ENCODE data around the gene CCDC187. TPM values are rescaled to one million over a fixed set of nuclear protein-coding genes. Genes with fewer than 3 reads are reported as not detected.

CCDC187 gene
- total RNA-seq, 4 donors from 2014 or later = 0.40 to 1.1 (median 0.41) TPM; not detected in 1

DNA sequence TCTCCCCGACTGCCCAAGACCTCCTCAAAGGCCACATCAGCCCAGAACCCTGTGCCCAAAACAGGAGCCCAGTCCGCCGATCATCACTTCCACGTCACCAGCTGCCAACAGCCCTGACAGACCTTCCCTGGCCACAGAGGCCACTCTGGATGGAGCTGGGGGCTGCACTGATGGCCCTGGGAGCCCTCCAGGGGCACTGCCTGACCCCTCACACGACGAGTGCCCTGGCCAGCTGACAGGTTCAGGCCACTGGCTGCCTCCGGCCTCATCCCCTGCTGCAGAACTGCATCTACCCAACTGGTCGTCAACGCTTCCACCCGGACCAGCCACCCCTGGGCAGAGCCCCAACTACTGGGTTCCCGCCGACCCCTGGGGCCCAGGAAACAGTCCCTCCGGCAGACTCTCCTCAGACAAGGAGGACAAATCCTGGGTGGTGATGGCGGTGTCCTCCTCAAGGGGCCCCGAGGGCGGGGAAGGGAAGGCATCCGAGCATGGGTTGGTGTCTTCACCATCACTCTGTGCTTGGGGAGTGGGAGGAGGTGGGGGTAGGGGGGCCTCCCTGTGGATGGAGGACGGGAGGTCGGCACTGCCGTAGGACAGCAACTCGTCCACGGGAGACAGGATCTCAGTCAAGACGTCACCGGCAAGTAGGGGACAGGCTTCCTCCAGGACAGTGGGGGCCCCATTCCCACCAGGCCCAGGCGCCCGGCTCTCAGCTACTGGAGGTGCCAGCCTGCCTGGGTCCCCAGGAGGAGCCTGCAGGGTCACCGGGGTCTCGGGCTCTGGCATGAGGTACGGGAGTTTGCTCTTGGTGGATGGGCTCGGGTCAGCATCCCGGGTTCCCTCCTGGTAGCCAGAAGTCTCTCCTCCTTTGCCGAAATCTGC is 50.4 kb downstream of the CCDC187 start:
- intact Hi-C loops (cut with DNase I; ENCODE audit: low total_unique reads) (no loop called here), in situ Hi-C loops (cut with MboI; ENCODE audit: low pct_ligation_motif_present in 1 of 4, low pct_unique_long_range_greater_than_20kb in 1 of 4, low sequenced_read_pairs in 3 of 4) (no loop called here)
- Histone ChIP-seq H3K4me1 (no peaks in the 10 kb centered on the region), H3K9me3 (no peaks in the 10 kb centered on the region), H3K36me3 (no peaks in the 10 kb centered on the region), H3K27ac (no peak overlapping the region), H3K4me3 (no peak overlapping the region), H3K27me3 (peaks cover 47% of the 10 kb centered on the region)
- DNase-seq = no peak
- WGBS, 2 donors (ENCODE audit: low coverage in 1 of 2) = 78% methylated on average over 32 of the region's 32 CpGs; no CpG with 5 or more reads in 1 of the 2 donors
- TF ChIP-seq POLR2A (IDR thresholded peaks at IDR 0.05) (no peak), POLR2AphosphoS5 (IDR thresholded peaks at IDR 0.05) (no peak), EP300 (IDR thresholded peaks at IDR 0.05; ENCODE audit: low read depth) (no peak)
- TF ChIP-seq, protein P1, sequence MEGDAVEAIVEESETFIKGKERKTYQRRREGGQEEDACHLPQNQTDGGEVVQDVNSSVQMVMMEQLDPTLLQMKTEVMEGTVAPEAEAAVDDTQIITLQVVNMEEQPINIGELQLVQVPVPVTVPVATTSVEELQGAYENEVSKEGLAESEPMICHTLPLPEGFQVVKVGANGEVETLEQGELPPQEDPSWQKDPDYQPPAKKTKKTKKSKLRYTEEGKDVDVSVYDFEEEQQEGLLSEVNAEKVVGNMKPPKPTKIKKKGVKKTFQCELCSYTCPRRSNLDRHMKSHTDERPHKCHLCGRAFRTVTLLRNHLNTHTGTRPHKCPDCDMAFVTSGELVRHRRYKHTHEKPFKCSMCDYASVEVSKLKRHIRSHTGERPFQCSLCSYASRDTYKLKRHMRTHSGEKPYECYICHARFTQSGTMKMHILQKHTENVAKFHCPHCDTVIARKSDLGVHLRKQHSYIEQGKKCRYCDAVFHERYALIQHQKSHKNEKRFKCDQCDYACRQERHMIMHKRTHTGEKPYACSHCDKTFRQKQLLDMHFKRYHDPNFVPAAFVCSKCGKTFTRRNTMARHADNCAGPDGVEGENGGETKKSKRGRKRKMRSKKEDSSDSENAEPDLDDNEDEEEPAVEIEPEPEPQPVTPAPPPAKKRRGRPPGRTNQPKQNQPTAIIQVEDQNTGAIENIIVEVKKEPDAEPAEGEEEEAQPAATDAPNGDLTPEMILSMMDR (IDR thresholded peaks at IDR 0.05) = no peak

DNA sequence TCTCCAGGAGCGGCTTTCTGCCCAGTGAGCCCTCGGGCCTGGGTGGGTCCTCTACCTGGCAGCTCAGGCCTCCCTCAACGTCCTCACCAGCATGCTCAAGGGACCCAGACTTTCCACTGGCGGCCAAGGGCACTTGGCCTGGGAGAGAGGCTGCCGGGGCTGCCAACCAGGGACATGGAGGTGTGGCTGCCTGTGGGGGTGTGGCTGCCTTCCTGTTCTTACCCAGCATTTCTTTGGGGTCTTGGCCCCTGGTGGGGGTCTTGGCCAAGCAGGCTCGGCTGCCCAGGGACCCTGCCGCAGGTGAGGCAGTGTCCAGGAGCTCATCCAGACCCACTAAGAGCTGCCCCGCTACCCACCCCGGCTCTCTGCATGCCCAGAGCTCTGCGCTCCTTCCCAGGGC is 51.0 kb downstream of the CCDC187 start:
- in situ Hi-C loops (cut with MboI; ENCODE audit: low pct_ligation_motif_present in 1 of 4, low pct_unique_long_range_greater_than_20kb in 1 of 4, low sequenced_read_pairs in 3 of 4) = no loop called here
- H3K36me3 ChIP-seq = no peaks in the 10 kb centered on the region
- intact Hi-C loops (cut with DNase I; ENCODE audit: low total_unique reads) = no loop called here
- H3K4me3 ChIP-seq = no peak overlapping the region
- H3K27ac ChIP-seq = no peak overlapping the region
- DNase-seq = no peak
- H3K9me3 ChIP-seq = no peaks in the 10 kb centered on the region
- WGBS, 2 donors (ENCODE audit: low coverage in 1 of 2) = 90% methylated on average over 10 of the region's 10 CpGs; no CpG with 5 or more reads in 1 of the 2 donors
- TF ChIP-seq POLR2AphosphoS5 (IDR thresholded peaks at IDR 0.05) (no peak), POLR2A (IDR thresholded peaks at IDR 0.05) (no peak), EP300 (IDR thresholded peaks at IDR 0.05; ENCODE audit: low read depth) (no peak)
- TF ChIP-seq, protein P1 (IDR thresholded peaks at IDR 0.05) = no peak
- peaks cover 47% of the 10 kb centered on the region for H3K27me3 ChIP-seq
- H3K4me1 ChIP-seq = no peaks in the 10 kb centered on the region

DNA sequence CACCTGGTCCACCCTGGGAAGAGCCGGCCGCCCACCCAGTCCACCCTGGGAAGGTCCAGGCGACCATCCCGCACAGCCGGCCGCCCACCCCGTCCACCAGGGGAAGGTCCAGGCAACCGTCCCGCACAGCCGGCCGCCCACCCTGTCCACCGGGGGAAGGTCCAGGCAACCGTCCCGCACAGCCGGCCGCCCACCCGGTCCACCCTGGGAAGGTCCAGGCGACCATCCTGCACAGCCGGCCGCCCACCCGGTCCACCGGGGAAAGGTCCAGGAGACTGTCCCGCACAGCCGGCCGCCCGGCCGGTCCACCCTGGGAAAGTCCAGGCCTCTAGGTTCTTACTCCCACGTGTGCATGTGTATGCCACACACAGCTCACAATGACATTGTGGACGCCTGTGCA is 51.6 kb downstream of the CCDC187 start:
- in situ Hi-C loops (cut with MboI; ENCODE audit: low pct_ligation_motif_present in 1 of 4, low pct_unique_long_range_greater_than_20kb in 1 of 4, low sequenced_read_pairs in 3 of 4) (no loop called here), intact Hi-C loops (cut with DNase I; ENCODE audit: low total_unique reads) (no loop called here)
- no peaks in the 10 kb centered on the region for H3K4me1 ChIP-seq
- TF ChIP-seq POLR2A (IDR thresholded peaks at IDR 0.05) = no peak
- TF ChIP-seq POLR2AphosphoS5 (IDR thresholded peaks at IDR 0.05) = no peak
- no peak for TF ChIP-seq EP300 (IDR thresholded peaks at IDR 0.05; ENCODE audit: low read depth)
- TF ChIP-seq, protein P1 (IDR thresholded peaks at IDR 0.05) = no peak
- DNase-seq = no peak
- H3K4me3 ChIP-seq = no peak overlapping the region
- 88 to 100% methylated on average over 4 to 25 of the region's 29 CpGs for WGBS, 2 donors (ENCODE audit: low coverage in 1 of 2)
- H3K9me3 ChIP-seq = no peaks in the 10 kb centered on the region
- no peak overlapping the region for H3K27ac ChIP-seq
- H3K27me3 ChIP-seq = peaks cover 47% of the 10 kb centered on the region
- no peaks in the 10 kb centered on the region for H3K36me3 ChIP-seq

DNA sequence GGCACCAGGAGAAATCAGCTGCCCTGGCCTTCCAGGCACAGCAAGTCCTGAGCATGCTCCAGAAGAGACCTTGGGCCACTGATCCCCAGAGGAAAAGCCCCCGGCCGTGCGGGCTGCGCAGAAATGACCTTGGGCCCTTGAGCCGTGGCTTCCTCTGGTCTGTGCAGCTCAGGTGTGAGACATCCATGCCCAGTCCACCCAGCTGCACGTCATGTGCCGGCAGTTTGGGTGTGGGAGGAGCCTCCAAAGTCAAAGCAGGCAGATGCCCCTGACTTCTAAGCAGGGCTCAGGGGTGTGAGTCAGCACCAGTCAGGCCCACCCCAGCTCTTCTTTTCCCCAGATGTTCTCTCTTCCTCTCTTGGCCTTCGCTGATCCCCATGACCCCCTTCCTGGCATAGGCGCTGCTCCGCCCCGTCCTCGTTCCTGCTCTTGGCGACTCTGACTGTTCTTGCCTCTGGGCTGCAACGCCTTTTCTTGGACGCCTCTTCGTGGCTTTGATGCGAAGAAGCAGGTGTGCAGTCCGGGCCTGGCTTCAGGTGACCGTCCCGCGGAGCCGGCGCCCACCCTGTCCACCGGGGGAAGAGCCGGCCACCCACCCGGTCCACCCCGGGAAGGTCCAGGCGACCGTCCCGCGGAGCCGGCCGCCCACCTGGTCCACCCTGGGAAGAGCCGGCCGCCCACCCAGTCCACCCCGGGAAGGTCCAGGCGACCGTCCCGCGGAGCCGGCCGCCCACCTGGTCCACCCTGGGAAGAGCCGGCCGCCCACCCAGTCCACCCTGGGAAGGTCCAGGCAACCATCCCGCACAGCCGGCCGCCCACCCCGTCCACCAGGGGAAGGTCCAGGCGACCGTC is 52.4 kb downstream of the CCDC187 start:
- in situ Hi-C loops (cut with MboI; ENCODE audit: low pct_ligation_motif_present in 1 of 4, low pct_unique_long_range_greater_than_20kb in 1 of 4, low sequenced_read_pairs in 3 of 4) (no loop called here), intact Hi-C loops (cut with DNase I; ENCODE audit: low total_unique reads) (no loop called here)
- Histone ChIP-seq H3K36me3 (no peaks in the 10 kb centered on the region), H3K9me3 (no peaks in the 10 kb centered on the region), H3K4me1 (no peaks in the 10 kb centered on the region), H3K4me3 (no peak overlapping the region), H3K27ac (no peak overlapping the region), H3K27me3 (peaks cover 43% of the 10 kb centered on the region)
- DNase-seq = no peak
- WGBS, 2 donors (ENCODE audit: low coverage in 1 of 2) = 87% methylated on average over 35 of the region's 50 CpGs; no CpG with 5 or more reads in 1 of the 2 donors
- TF ChIP-seq, protein P1 (IDR thresholded peaks at IDR 0.05) = no peak
- TF ChIP-seq EP300 (IDR thresholded peaks at IDR 0.05; ENCODE audit: low read depth) (no peak), POLR2A (IDR thresholded peaks at IDR 0.05) (no peak)

All from transverse colon (tissue), 4 donors.